Astrocyte (in vitro differentiated cells and primary cell): ENCODE measurements around the gene SPATA16. TPM values are rescaled to one million over a fixed set of nuclear protein-coding genes. Genes with fewer than 3 reads are reported as not detected.
A peak's percentile ranks its signal among the peaks of the same experiment; 100 is the strongest.

Source experiments
- DNase-seq: peaks from one replicate; pipeline ENCODE4 v3.0.0-alpha.2; 2010; ENCODE audit warnings: low read depth
- FAIRE-seq: peaks from 2 replicates; lab custom pipeline; 2011; peaks lifted over from hg19 to GRCh38; lab: Jason Lieb, UNC
- H2AFZ ChIP-seq: 2 replicates; pipeline ENCODE4 v1.6.0; 2012; ENCODE audit warnings: low read depth, low read length, inconsistent platforms
- H3K27ac ChIP-seq: 2 replicates; pipeline ENCODE4 v1.5.1; 2011; ENCODE audit warnings: low read depth, low read length, inconsistent platforms
- H3K27me3 ChIP-seq: 2 replicates; pipeline ENCODE4 v1.6.0; 2011; ENCODE audit warnings: low read length, inconsistent platforms; ENCODE audit not compliant: insufficient read depth
- H3K36me3 ChIP-seq: 2 replicates; pipeline ENCODE4 v1.5.1; 2011; ENCODE audit warnings: low read length, inconsistent platforms; ENCODE audit not compliant: insufficient read depth
- H3K4me1 ChIP-seq: 2 replicates; pipeline ENCODE4 v1.5.1; 2011; ENCODE audit warnings: low read length, inconsistent platforms; ENCODE audit not compliant: insufficient read depth
- H3K4me2 ChIP-seq: 2 replicates; pipeline ENCODE4 v1.6.0; 2012; ENCODE audit warnings: low read length, inconsistent platforms
- H3K4me3 ChIP-seq: 2 replicates; pipeline ENCODE4 v1.5.1; 2011; ENCODE audit warnings: low read depth, mild to moderate bottlenecking, low read length, inconsistent platforms; ENCODE audit not compliant: insufficient read depth
- H3K79me2 ChIP-seq: 2 replicates; pipeline ENCODE4 v1.6.0; 2012; ENCODE audit warnings: mild to moderate bottlenecking, low read length, inconsistent platforms; ENCODE audit not compliant: insufficient read depth
- H3K9ac ChIP-seq: 2 replicates; pipeline ENCODE4 v1.6.0; 2012; ENCODE audit warnings: mild to moderate bottlenecking, low read length, inconsistent platforms
- H3K9me3 ChIP-seq: 2 replicates; pipeline ENCODE4 v1.5.1; 2012; ENCODE audit warnings: low read depth, mild to moderate bottlenecking, low read length, inconsistent platforms; ENCODE audit not compliant: insufficient read depth
- H4K20me1 ChIP-seq: 2 replicates; pipeline ENCODE4 v1.6.0; 2012; ENCODE audit warnings: low read length, inconsistent platforms; ENCODE audit not compliant: insufficient read depth
- H3K27ac Mint-ChIP-seq: one replicate; pipeline ENCODE4 v1.8.0; 2021; ENCODE audit warnings: mild to moderate bottlenecking, mixed read lengths; ENCODE audit not compliant: unreplicated experiment
- H3K27me3 Mint-ChIP-seq: one replicate; pipeline ENCODE4 v1.8.0; 2021; ENCODE audit warnings: low read depth, mixed read lengths; ENCODE audit not compliant: unreplicated experiment
- H3K36me3 Mint-ChIP-seq: one replicate; pipeline ENCODE4 v1.8.0; 2021; ENCODE audit warnings: low read depth, mixed read lengths; ENCODE audit not compliant: unreplicated experiment
- H3K4me1 Mint-ChIP-seq: one replicate; pipeline ENCODE4 v1.8.0; 2021; ENCODE audit warnings: low read depth, mixed read lengths; ENCODE audit not compliant: unreplicated experiment
- H3K4me3 Mint-ChIP-seq: one replicate; pipeline ENCODE4 v1.8.0; 2021; ENCODE audit warnings: mild to moderate bottlenecking, moderate library complexity, mixed read lengths; ENCODE audit not compliant: unreplicated experiment
- H3K9me3 Mint-ChIP-seq: one replicate; pipeline ENCODE4 v1.8.0; 2021; ENCODE audit warnings: mild to moderate bottlenecking, mixed read lengths; ENCODE audit not compliant: unreplicated experiment
- EZH2 ChIP-seq: IDR thresholded peaks from 2 replicates; pipeline ENCODE4 v1.6.1; 2012; ENCODE audit warnings: mild to moderate bottlenecking, low read length, inconsistent platforms; ENCODE audit not compliant: insufficient read depth
- total RNA-seq: library from RNA; stranded (reverse); gene quantifications from 2 replicates; pipeline ENCODE4 v1.2.1, GENCODE V29; 2021
- TF ChIP-seq, protein P1 (sequence below): IDR thresholded peaks from 2 replicates; pipeline ENCODE4 v1.5.1; 2011; ENCODE audit warnings: low read depth, mild to moderate bottlenecking, inconsistent platforms, low read length, moderate library complexity; ENCODE audit not compliant: insufficient read depth

SPATA16 gene
- total RNA-seq, 1 donor from 2014 or later: not detected

DNA sequence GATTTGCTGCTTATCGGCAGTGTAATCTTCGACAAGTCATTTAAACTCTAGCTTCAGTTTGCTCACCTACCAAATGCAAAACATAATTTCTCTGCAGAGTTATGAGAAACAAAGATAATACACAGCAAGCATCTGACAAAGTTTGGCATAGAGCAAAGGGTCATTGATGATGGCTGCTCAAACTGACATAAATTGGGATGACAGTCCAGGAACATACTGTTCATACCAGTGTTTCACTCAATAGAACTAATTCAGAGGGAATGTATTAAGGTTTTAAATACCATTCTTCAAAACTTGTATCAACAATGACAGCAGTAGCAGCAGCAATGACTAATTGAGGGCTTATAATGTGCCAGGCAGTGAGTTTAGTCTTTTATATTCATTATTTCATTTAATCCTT is 137.6 kb downstream of the SPATA16 start:
- no peaks in the 10 kb centered on the region for H3K36me3 Mint-ChIP-seq
- DNase-seq (peak; percentile 28), FAIRE-seq (no peak)
- H3K4me3 ChIP-seq: no peak overlapping the region
- H3K9ac ChIP-seq: no peak overlapping the region
- no peak overlapping the region for H2AFZ ChIP-seq
- H3K4me3 Mint-ChIP-seq: no peak overlapping the region
- H3K27me3 Mint-ChIP-seq: no peaks in the 10 kb centered on the region
- no peak overlapping the region for H3K4me2 ChIP-seq
- H3K9me3 ChIP-seq: no peaks in the 10 kb centered on the region
- no peaks in the 10 kb centered on the region for H3K4me1 ChIP-seq
- H3K27ac Mint-ChIP-seq: no peak overlapping the region
- no peaks in the 10 kb centered on the region for H4K20me1 ChIP-seq
- no peaks in the 10 kb centered on the region for H3K27me3 ChIP-seq
- H3K27ac ChIP-seq: no peak overlapping the region
- H3K9me3 Mint-ChIP-seq: no peaks in the 10 kb centered on the region
- peaks cover 1% of the 10 kb centered on the region for H3K4me1 Mint-ChIP-seq
- TF ChIP-seq, protein P1, sequence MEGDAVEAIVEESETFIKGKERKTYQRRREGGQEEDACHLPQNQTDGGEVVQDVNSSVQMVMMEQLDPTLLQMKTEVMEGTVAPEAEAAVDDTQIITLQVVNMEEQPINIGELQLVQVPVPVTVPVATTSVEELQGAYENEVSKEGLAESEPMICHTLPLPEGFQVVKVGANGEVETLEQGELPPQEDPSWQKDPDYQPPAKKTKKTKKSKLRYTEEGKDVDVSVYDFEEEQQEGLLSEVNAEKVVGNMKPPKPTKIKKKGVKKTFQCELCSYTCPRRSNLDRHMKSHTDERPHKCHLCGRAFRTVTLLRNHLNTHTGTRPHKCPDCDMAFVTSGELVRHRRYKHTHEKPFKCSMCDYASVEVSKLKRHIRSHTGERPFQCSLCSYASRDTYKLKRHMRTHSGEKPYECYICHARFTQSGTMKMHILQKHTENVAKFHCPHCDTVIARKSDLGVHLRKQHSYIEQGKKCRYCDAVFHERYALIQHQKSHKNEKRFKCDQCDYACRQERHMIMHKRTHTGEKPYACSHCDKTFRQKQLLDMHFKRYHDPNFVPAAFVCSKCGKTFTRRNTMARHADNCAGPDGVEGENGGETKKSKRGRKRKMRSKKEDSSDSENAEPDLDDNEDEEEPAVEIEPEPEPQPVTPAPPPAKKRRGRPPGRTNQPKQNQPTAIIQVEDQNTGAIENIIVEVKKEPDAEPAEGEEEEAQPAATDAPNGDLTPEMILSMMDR: no peak
- TF ChIP-seq EZH2: no peak
- H3K79me2 ChIP-seq: no peaks in the 10 kb centered on the region
- H3K36me3 ChIP-seq: no peaks in the 10 kb centered on the region

DNA sequence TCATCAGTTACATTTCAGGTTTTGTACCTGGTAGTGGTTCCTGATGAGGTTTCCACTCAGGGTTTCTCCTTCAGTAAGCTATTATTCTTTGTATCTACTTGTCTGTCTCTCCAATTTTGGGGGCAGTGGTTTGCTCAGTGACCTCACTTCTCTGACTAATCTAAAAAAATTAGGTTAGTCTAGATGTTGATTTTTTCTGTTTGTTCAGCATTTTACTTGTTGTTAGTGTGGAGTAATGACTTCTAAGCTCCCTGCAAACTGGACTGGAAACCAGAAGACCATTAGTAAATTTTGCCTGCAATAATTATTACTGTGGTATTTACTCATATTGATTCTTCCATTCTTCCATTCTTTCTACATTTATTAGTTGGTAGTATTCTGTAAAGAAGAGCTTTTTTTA is 139.4 kb downstream of the SPATA16 start:
- no peaks in the 10 kb centered on the region for H3K9me3 Mint-ChIP-seq
- no peak overlapping the region for H3K4me3 ChIP-seq

GRCh38 chr3:173000553-173000952 is 140.5 kb downstream of the SPATA16 start:
- FAIRE-seq (no peak), DNase-seq (no peak)
- no peak for TF ChIP-seq EZH2
- TF ChIP-seq, protein P1: no peak
- Histone ChIP-seq H3K9ac (no peak overlapping the region), H4K20me1 (no peaks in the 10 kb centered on the region), H3K27me3 (no peaks in the 10 kb centered on the region), H3K9me3 (no peaks in the 10 kb centered on the region), H3K36me3 (no peaks in the 10 kb centered on the region), H3K4me1 (no peaks in the 10 kb centered on the region), H3K27ac (no peak overlapping the region), H3K79me2 (no peaks in the 10 kb centered on the region), H3K4me2 (no peak overlapping the region), H3K4me3 (no peak overlapping the region), H2AFZ (no peak overlapping the region)
- H3K27ac Mint-ChIP-seq: no peak overlapping the region
- peaks cover 1% of the 10 kb centered on the region for H3K4me1 Mint-ChIP-seq
- H3K4me3 Mint-ChIP-seq: no peak overlapping the region
- no peaks in the 10 kb centered on the region for H3K9me3 Mint-ChIP-seq
- H3K27me3 Mint-ChIP-seq: no peaks in the 10 kb centered on the region
- no peaks in the 10 kb centered on the region for H3K36me3 Mint-ChIP-seq

More for the DNA sequence above, 139.4 kb downstream of the SPATA16 start:
- TF ChIP-seq, protein P1: no peak
- no peak for TF ChIP-seq EZH2
- Histone ChIP-seq H3K4me2 (no peak overlapping the region), H3K4me1 (no peaks in the 10 kb centered on the region), H2AFZ (no peak overlapping the region), H3K79me2 (no peaks in the 10 kb centered on the region), H3K27me3 (no peaks in the 10 kb centered on the region), H3K9ac (no peak overlapping the region), H3K27ac (no peak overlapping the region), H4K20me1 (no peaks in the 10 kb centered on the region), H3K9me3 (no peaks in the 10 kb centered on the region), H3K36me3 (no peaks in the 10 kb centered on the region)
- Mint-ChIP-seq H3K27me3 (no peaks in the 10 kb centered on the region), H3K27ac (no peak overlapping the region), H3K36me3 (no peaks in the 10 kb centered on the region), H3K4me1 (peaks cover 1% of the 10 kb centered on the region), H3K4me3 (no peak overlapping the region)
- FAIRE-seq (no peak), DNase-seq (no peak)
